Skeletal muscle satellite cell (primary cell): ENCODE results near the gene FLNA.

ENCODE experiments used
- H3K27me3 ChIP-seq: 2 replicates; pipeline ENCODE4 v1.7.0; 2013; ENCODE audit warnings: low read length; ENCODE audit not compliant: control insufficient read depth, insufficient read depth
- H3K36me3 ChIP-seq: 2 replicates; pipeline ENCODE4 v1.7.0; 2013; ENCODE audit warnings: mild to moderate bottlenecking, control low read depth, low read length; ENCODE audit not compliant: insufficient read depth
- H3K4me1 ChIP-seq: 2 replicates; pipeline ENCODE4 v1.7.0; 2013; ENCODE audit warnings: low read length; ENCODE audit not compliant: control insufficient read depth, insufficient read depth
- H3K4me2 ChIP-seq: 2 replicates; pipeline ENCODE4 v1.7.0; 2013; ENCODE audit warnings: mild to moderate bottlenecking, low read length
- H3K4me3 ChIP-seq: 2 replicates; pipeline ENCODE4 v1.7.0; 2013; ENCODE audit warnings: low read length
- H3K9ac ChIP-seq: 2 replicates; pipeline ENCODE4 v1.7.0; 2013; ENCODE audit warnings: mild to moderate bottlenecking, low read depth, low read length, moderate library complexity
- H3K9me3 ChIP-seq: replicated peaks from 2 replicates; pipeline ENCODE4 v1.7.0; 2013; ENCODE audit warnings: mild to moderate bottlenecking, control low read depth, low read length

FLNA gene

GRCh38 chrX:154362085-154362742 lies 12.2 kb downstream of the FLNA start:
- peaks cover 91% of the 10 kb centered on the region for H3K36me3 ChIP-seq
- no peak overlapping the region for H3K9ac ChIP-seq
- no peak overlapping the region for H3K4me2 ChIP-seq
- H3K9me3 ChIP-seq: no peaks in the 10 kb centered on the region
- peaks cover 22% of the 10 kb centered on the region for H3K4me1 ChIP-seq
- no peak overlapping the region for H3K4me3 ChIP-seq
- H3K27me3 ChIP-seq: no peaks in the 10 kb centered on the region

DNA sequence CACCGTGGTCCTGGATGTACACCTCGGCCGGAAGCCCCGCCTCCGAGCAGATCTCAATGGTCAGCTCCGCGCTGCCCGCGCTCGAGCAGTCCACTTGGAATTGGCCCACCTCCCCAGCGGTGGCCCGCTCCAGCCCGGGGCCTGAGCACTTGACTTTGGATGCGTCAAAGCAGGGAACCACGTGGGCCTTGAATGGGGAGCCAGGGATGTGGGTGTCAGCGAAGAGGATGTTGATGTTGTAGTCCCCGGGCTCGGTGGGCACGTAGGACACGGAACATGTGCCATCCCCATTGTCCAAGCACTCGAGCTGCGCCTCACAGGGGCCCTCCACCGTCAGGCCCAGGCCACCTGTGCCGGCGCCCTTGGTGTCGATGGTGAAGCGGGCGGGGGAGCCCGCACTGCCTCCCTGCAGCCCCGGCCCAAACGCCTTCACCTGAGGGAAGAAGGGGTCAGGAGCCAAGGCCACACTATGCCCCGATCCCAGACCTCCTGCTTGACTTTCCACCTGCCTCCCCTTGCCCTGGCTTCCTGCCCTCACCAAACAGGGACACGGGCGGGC lies 14.2 kb downstream of the FLNA start:
- no peak overlapping the region for H3K9ac ChIP-seq
- no peaks in the 10 kb centered on the region for H3K27me3 ChIP-seq
- no peak overlapping the region for H3K4me2 ChIP-seq
- peaks cover 7% of the 10 kb centered on the region for H3K4me1 ChIP-seq
- no peaks in the 10 kb centered on the region for H3K9me3 ChIP-seq
- H3K4me3 ChIP-seq: no peak overlapping the region
- peaks cover 91% of the 10 kb centered on the region for H3K36me3 ChIP-seq

GRCh38 chrX:154359362-154360154 lies 14.9 kb downstream of the FLNA start:
- no peak overlapping the region for H3K4me3 ChIP-seq
- no peaks in the 10 kb centered on the region for H3K27me3 ChIP-seq
- H3K4me2 ChIP-seq: no peak overlapping the region
- H3K9me3 ChIP-seq: no peaks in the 10 kb centered on the region
- H3K36me3 ChIP-seq: peaks cover 91% of the 10 kb centered on the region
- no peak overlapping the region for H3K9ac ChIP-seq
- H3K4me1 ChIP-seq: peaks cover 4% of the 10 kb centered on the region

DNA sequence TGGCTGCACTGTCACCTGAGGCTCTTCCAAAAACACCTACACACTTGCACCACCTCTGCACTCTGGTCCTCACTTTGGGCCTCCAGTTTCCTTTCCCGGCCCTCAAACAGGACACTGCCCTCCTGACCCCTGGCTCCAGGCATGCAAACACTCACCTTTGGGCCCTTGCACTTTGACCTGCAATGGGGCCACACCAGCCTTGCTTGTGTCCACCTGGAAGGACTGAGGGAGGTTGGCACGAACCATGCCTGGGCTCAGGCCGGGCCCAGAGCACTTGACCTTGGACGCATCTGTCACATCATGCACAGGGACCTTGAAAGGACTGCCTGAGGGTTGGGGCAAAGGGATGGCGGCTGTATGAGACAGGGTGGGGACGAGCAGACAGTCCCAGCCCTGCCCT lies 15.6 kb downstream of the FLNA start:
- Histone ChIP-seq H3K27me3 (no peaks in the 10 kb centered on the region), H3K36me3 (peaks cover 91% of the 10 kb centered on the region), H3K4me3 (no peak overlapping the region), H3K4me1 (peaks cover 4% of the 10 kb centered on the region), H3K9ac (no peak overlapping the region), H3K4me2 (no peak overlapping the region), H3K9me3 (no peaks in the 10 kb centered on the region)

GRCh38 chrX:154358011-154358410 lies 16.4 kb downstream of the FLNA start:
- no peak overlapping the region for H3K4me3 ChIP-seq
- peaks cover 4% of the 10 kb centered on the region for H3K4me1 ChIP-seq
- no peaks in the 10 kb centered on the region for H3K27me3 ChIP-seq
- H3K36me3 ChIP-seq: peaks cover 96% of the 10 kb centered on the region
- no peak overlapping the region for H3K9ac ChIP-seq
- H3K9me3 ChIP-seq: no peaks in the 10 kb centered on the region
- no peak overlapping the region for H3K4me2 ChIP-seq

- Histone ChIP-seq H3K4me3 (no peak overlapping the region), H3K9ac (no peak overlapping the region), H3K27me3 (no peaks in the 10 kb centered on the region), H3K9me3 (no peaks in the 10 kb centered on the region), H3K4me1 (peaks cover 4% of the 10 kb centered on the region), H3K4me2 (no peak overlapping the region), H3K36me3 (peaks cover 96% of the 10 kb centered on the region)
Measured at GRCh38 chrX:154357205-154357604, 17.2 kb downstream of the FLNA start.

GRCh38 chrX:154356596-154356995 lies 17.8 kb downstream of the FLNA start:
- H3K9ac ChIP-seq: no peak overlapping the region
- peaks cover 4% of the 10 kb centered on the region for H3K4me1 ChIP-seq
- H3K36me3 ChIP-seq: peaks cover 96% of the 10 kb centered on the region
- no peak overlapping the region for H3K4me3 ChIP-seq
- H3K27me3 ChIP-seq: no peaks in the 10 kb centered on the region
- no peak overlapping the region for H3K4me2 ChIP-seq
- no peaks in the 10 kb centered on the region for H3K9me3 ChIP-seq

DNA sequence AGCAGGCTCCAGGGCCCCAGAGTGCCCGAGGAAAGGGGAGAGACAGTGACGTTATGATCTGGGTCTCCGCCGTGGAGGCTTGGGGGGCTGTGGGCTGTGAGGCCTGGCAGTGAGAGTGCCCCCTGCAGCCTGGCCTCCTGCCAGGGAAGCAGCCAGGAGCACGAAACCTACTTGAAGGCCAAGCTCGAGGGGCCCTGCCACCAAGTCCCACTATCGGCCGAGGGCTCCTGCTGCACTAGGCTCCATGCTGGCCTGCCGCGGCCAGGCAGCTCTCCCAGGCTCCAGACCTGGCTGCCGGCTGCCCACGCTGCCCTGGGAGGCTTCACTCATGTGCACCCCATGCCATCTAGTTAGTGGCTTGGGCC lies 18.7 kb downstream of the FLNA start:
- Histone ChIP-seq H3K36me3 (peaks cover 99% of the 10 kb centered on the region), H3K4me1 (peaks cover 4% of the 10 kb centered on the region)

DNA sequence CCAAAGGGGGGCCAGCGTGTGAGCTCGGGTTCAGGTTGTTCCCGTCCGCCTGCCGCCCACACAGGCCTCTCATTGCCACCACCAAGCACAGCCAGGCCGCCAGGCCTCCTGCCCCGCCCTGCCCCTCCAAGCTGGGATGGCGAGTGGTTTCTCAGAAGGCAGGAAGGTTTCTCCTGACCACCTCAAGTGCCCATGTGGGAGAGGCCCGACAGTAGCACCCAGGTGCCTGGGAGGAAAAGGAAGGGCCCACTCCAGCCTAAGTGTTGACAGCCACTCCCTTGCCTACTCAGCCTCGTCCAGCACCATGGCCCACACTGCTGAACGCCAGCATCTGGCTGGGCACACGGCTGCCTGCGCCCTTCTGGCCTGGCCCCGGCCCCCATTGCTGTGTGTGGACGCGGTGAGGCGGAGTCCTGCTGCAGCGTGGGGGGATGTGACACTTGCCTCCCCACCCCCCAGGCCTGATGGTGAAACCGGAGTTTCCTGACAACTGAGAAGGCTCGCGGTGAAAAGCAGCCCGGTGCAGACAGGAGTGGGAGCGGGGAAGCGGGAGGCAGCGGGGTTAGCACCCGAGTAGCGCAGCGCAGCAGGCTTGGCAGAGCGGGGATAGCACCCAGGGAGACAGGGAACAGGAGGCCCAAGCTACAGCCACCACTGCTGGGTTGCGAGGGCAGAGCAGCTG lies 19.2 kb downstream of the FLNA start:
- Histone ChIP-seq H3K4me1 (peaks cover 4% of the 10 kb centered on the region), H3K4me2 (no peak overlapping the region), H3K27me3 (no peaks in the 10 kb centered on the region), H3K9ac (no peak overlapping the region), H3K9me3 (no peaks in the 10 kb centered on the region), H3K36me3 (peaks cover 100% of the 10 kb centered on the region), H3K4me3 (no peak overlapping the region)

More for the DNA sequence above, 18.7 kb downstream of the FLNA start:
- Histone ChIP-seq H3K4me2 (no peak overlapping the region), H3K27me3 (no peaks in the 10 kb centered on the region), H3K4me3 (no peak overlapping the region), H3K9me3 (no peaks in the 10 kb centered on the region), H3K9ac (no peak overlapping the region)

DNA sequence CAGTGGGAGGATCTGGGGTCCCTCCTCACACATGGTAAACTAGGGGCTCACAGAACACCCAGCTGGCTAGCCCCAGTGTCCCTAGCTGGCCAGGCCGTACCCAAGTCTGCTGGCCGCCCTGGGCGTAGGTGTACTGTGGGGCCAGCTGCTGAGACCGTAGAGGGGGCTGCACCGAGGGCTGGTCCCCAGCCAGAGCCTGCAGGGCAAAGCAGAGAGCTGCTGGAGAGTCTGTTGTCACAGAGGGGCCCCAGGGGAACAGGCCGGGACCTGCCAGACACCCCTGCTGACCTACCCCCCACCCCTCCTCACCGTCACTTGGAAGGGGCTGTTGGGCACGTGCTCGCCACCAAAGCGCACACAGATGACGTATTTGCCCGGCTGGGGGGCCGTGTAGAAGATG lies 19.9 kb downstream of the FLNA start:
- Histone ChIP-seq H3K9ac (no peak overlapping the region), H3K4me2 (no peak overlapping the region), H3K4me1 (peaks cover 4% of the 10 kb centered on the region), H3K4me3 (no peak overlapping the region), H3K9me3 (no peaks in the 10 kb centered on the region), H3K36me3 (peaks cover 100% of the 10 kb centered on the region), H3K27me3 (no peaks in the 10 kb centered on the region)

DNA sequence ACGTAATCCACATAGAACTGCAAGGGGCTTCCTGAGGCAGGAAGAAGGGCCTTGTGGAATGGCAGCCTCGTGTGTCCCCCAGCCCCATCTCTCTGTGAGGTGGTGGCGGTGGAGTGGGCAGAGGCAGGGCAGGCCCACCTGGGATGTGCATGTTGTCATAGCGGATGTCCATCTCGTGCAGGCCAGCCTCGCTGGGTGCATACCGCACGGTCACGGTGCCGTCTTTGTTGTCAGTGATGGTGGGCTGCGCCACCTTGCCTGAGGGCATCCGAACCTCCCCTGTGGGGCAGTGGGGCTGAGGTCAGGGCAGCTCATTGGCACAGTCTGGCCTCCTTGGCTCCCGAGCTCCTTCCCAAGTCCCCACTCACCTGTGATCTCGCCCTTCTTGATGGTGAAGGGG lies 20.4 kb downstream of the FLNA start:
- Histone ChIP-seq H3K4me3 (no peak overlapping the region), H3K9me3 (no peaks in the 10 kb centered on the region), H3K36me3 (peaks cover 100% of the 10 kb centered on the region), H3K27me3 (no peaks in the 10 kb centered on the region), H3K4me1 (peaks cover 4% of the 10 kb centered on the region), H3K9ac (no peak overlapping the region), H3K4me2 (no peak overlapping the region)
